GM23338 (cell line): ENCODE data around the gene C16orf78.

ENCODE experiments used
- POLR2AphosphoS5 ChIP-seq: IDR thresholded peaks from 2 replicates; pipeline ENCODE4 v1.6.1; 2016; ENCODE audit warnings: antibody characterized with exemption, low read depth
- TF ChIP-seq, protein P1 (sequence below): IDR thresholded peaks from one replicate; pipeline ENCODE4 v1.6.1; 2018; ENCODE audit warnings: antibody characterized with exemption; ENCODE audit not compliant: unreplicated experiment
- TF ChIP-seq, protein P2 (sequence below), 2 experiments: fragments of 200-600 bp in 1 of 2; sonication (generic) in 1 of 2; conservative IDR thresholded peaks; 2 replicates each; pipeline versions ENCODE4 v1.5.1 to v1.6.1; 2016 to 2017; ENCODE audit warnings: antibody characterized with exemption in 2 of 2, low read depth in 2 of 2, mild to moderate bottlenecking in 2 of 2, moderate library complexity in 1 of 2

DNA sequence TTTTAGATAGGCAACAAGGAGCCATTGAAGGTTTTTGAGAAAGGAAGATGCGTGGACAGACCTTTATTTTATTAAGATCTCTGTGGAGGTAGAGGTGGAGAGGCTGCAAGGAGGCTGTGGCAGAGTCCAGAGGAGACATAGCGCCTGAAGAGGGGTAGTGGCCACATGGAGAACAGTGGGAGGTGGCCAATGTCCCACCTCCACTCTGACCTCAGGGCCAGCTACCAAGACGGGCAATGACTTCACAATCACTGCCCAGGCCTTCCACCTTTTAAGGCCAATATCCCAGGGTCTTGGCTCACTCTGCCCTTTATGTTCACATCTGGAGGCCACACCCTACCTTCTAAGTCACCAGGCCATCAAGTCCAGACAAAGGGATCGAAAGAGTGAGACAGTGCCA lies at the start of gene C16orf78:
- TF ChIP-seq, protein P1, sequence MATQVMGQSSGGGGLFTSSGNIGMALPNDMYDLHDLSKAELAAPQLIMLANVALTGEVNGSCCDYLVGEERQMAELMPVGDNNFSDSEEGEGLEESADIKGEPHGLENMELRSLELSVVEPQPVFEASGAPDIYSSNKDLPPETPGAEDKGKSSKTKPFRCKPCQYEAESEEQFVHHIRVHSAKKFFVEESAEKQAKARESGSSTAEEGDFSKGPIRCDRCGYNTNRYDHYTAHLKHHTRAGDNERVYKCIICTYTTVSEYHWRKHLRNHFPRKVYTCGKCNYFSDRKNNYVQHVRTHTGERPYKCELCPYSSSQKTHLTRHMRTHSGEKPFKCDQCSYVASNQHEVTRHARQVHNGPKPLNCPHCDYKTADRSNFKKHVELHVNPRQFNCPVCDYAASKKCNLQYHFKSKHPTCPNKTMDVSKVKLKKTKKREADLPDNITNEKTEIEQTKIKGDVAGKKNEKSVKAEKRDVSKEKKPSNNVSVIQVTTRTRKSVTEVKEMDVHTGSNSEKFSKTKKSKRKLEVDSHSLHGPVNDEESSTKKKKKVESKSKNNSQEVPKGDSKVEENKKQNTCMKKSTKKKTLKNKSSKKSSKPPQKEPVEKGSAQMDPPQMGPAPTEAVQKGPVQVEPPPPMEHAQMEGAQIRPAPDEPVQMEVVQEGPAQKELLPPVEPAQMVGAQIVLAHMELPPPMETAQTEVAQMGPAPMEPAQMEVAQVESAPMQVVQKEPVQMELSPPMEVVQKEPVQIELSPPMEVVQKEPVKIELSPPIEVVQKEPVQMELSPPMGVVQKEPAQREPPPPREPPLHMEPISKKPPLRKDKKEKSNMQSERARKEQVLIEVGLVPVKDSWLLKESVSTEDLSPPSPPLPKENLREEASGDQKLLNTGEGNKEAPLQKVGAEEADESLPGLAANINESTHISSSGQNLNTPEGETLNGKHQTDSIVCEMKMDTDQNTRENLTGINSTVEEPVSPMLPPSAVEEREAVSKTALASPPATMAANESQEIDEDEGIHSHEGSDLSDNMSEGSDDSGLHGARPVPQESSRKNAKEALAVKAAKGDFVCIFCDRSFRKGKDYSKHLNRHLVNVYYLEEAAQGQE = no peak
- no peak for TF ChIP-seq POLR2AphosphoS5
- TF ChIP-seq, protein P2, sequence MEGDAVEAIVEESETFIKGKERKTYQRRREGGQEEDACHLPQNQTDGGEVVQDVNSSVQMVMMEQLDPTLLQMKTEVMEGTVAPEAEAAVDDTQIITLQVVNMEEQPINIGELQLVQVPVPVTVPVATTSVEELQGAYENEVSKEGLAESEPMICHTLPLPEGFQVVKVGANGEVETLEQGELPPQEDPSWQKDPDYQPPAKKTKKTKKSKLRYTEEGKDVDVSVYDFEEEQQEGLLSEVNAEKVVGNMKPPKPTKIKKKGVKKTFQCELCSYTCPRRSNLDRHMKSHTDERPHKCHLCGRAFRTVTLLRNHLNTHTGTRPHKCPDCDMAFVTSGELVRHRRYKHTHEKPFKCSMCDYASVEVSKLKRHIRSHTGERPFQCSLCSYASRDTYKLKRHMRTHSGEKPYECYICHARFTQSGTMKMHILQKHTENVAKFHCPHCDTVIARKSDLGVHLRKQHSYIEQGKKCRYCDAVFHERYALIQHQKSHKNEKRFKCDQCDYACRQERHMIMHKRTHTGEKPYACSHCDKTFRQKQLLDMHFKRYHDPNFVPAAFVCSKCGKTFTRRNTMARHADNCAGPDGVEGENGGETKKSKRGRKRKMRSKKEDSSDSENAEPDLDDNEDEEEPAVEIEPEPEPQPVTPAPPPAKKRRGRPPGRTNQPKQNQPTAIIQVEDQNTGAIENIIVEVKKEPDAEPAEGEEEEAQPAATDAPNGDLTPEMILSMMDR (conservative IDR thresholded peaks at IDR 0.05; ENCODE audit: low read depth in 2 of 2) = no peak
